Sigmoid colon (tissue), 7 donors: ENCODE results near the gene DCC. TPM values are rescaled to one million over a fixed set of nuclear protein-coding genes. Genes with fewer than 3 reads are reported as not detected.

Experiments
- DNase-seq: peaks from one replicate; pipeline ENCODE4 v3.0.0-alpha.2; 2019
- H3K27ac ChIP-seq, 4 donors: fragments of 200-600 bp; sonication (generic); one replicate each; pipeline ENCODE4 v1.5.1; 2016 to 2019; ENCODE audit warnings: mild to moderate bottlenecking in 1 of 4
- H3K27me3 ChIP-seq, 3 donors: fragments of 200-600 bp; sonication (generic); one replicate each; pipeline ENCODE4 v1.5.1; 2019; ENCODE audit warnings: mild to moderate bottlenecking in 1 of 3
- H3K36me3 ChIP-seq, 4 donors: fragments of 200-600 bp; sonication (generic); one replicate each; pipeline ENCODE4 v1.5.1; 2016 to 2019
- H3K4me1 ChIP-seq, 4 donors: fragments of 200-600 bp; sonication (generic); one replicate each; pipeline ENCODE4 v1.5.1; 2017 to 2019
- H3K4me3 ChIP-seq, 4 donors: fragments of 200-600 bp; sonication (generic); one replicate each; pipeline ENCODE4 v1.5.1; 2017 to 2019; ENCODE audit warnings: mild to moderate bottlenecking in 2 of 4, moderate library complexity in 1 of 4
- H3K9me3 ChIP-seq, 4 donors: fragments of 200-600 bp in 3 of 4; sonication (generic) in 3 of 4; one replicate each; pipeline versions ENCODE4 v1.5.1 to v1.6.1; 2013 to 2019
- EP300 ChIP-seq, 4 donors: sonication (generic); formaldehyde crosslinking; IDR thresholded peaks; one replicate each; pipeline ENCODE4 v1.6.1; 2017; ENCODE audit warnings: antibody characterized with exemption in 4 of 4
- POLR2A ChIP-seq, 2 donors: fragments of 450-650 bp; IDR thresholded peaks; one replicate each; pipeline ENCODE4 v1.6.1; 2016; ENCODE audit warnings: antibody characterized with exemption in 2 of 2, mild to moderate bottlenecking in 2 of 2, moderate library complexity in 2 of 2
- POLR2AphosphoS5 ChIP-seq, 4 donors: sonication (generic); formaldehyde crosslinking; IDR thresholded peaks; one replicate each; pipeline ENCODE4 v1.6.1; 2017; ENCODE audit warnings: antibody characterized with exemption in 4 of 4
- WGBS, 2 donors: extraction: QIAGEN DNeasy Blood & Tissue Kit; methylation state at CpG; one replicate each; pipeline ENCODE4 v1.1.7; 2013; 5-methylcytosine and 5-hydroxymethylcytosine counted together
- intact Hi-C: fragments of 100-400 bp; cut with DNase I; formaldehyde crosslinking; loops from one replicate; pipeline ENCODE4 v1.15.1; 2023
- polyA plus RNA-seq, 3 donors: library from polyadenylated mRNA; stranded (reverse); fragments of 200-250 nt; gene quantifications; one replicate each; pipeline ENCODE4 v1.2.3, GENCODE V29; 2013
- total RNA-seq, 4 donors: library from RNA; depleted of rRNA; stranded (reverse); fragments of >200 nt; gene quantifications; one replicate each; pipeline ENCODE4 v1.1.0, GENCODE V29; 2016
- TF ChIP-seq, protein P1 (sequence below), 4 experiments: fragments of 450-650 bp in 3 of 4; fragments of 200-600 bp in 1 of 4; IDR thresholded peaks; one replicate each; pipeline ENCODE4 v1.5.1; 2016 to 2019; ENCODE audit warnings: antibody characterized with exemption in 4 of 4, mild to moderate bottlenecking in 3 of 4, moderate library complexity in 2 of 4
- donor health status: healthy with polysubstance abuse.
- donor health status: Bipolar disorder and iron deficiency.
- donor health status: healthy.

The DCC gene
- total and polyA plus RNA-seq, 7 donors = 0.04 to 0.83 (median 0.36) TPM; not detected in 2

DNA sequence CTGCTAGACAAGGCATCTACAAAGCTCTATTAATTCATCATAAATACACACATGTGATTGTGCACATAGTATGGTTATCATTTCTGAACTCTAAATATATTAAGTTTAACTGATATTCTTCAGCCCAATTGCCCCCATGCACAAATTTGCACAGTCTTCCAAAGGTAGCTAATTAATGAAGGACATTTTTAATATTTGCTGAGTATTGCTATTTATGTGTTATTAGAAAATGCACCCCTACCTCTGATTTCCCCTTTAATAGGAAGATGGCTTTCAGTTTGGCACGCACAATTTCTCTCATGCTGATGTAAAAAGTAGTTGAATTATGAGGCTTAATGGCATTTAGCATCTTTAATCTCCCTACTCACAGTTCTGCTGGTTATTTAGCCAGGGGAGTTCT, 242.1 kb downstream of the DCC start:
- TF ChIP-seq, protein P1, sequence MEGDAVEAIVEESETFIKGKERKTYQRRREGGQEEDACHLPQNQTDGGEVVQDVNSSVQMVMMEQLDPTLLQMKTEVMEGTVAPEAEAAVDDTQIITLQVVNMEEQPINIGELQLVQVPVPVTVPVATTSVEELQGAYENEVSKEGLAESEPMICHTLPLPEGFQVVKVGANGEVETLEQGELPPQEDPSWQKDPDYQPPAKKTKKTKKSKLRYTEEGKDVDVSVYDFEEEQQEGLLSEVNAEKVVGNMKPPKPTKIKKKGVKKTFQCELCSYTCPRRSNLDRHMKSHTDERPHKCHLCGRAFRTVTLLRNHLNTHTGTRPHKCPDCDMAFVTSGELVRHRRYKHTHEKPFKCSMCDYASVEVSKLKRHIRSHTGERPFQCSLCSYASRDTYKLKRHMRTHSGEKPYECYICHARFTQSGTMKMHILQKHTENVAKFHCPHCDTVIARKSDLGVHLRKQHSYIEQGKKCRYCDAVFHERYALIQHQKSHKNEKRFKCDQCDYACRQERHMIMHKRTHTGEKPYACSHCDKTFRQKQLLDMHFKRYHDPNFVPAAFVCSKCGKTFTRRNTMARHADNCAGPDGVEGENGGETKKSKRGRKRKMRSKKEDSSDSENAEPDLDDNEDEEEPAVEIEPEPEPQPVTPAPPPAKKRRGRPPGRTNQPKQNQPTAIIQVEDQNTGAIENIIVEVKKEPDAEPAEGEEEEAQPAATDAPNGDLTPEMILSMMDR (IDR thresholded peaks at IDR 0.05) = no peak
- no peak for TF ChIP-seq POLR2A (IDR thresholded peaks at IDR 0.05)
- no peak for TF ChIP-seq POLR2AphosphoS5 (IDR thresholded peaks at IDR 0.05)
- no peak for TF ChIP-seq EP300 (IDR thresholded peaks at IDR 0.05)
- Histone ChIP-seq H3K36me3 (no peaks in the 10 kb centered on the region), H3K9me3 (no peaks in the 10 kb centered on the region), H3K4me3 (no peak overlapping the region), H3K27me3 (no peaks in the 10 kb centered on the region), H3K4me1 (no peaks in the 10 kb centered on the region), H3K27ac (no peak overlapping the region)
- DNase-seq = no peak
- WGBS, 2 donors = 66 to 75% methylated on average over 1 of the region's 1 CpG
- intact Hi-C loops = no loop called here

DNA sequence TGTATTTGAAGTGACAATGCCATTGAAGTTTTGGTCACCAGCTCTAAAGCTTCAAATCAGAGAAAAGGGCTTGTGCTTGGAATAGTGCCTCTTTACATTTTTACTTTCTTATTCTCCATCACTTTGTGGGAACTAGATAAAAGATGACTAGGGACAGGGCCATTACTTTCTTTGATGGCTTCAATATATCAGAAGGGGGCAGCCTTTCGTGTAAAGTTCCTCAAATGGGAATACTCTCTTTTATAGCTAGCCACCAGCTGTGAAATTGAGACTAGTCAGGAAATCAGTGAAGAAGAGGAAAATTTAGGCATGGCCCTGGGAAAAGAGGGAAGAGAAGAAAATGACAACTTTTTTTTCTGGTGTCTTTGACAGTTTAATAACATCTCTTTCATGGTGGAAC, 242.5 kb downstream of the DCC start:
- TF ChIP-seq POLR2A (IDR thresholded peaks at IDR 0.05) = no peak
- TF ChIP-seq EP300 (IDR thresholded peaks at IDR 0.05) = no peak
- TF ChIP-seq POLR2AphosphoS5 (IDR thresholded peaks at IDR 0.05) = no peak
- TF ChIP-seq, protein P1 (IDR thresholded peaks at IDR 0.05) = no peak
- Histone ChIP-seq H3K4me1 (no peaks in the 10 kb centered on the region), H3K4me3 (no peak overlapping the region), H3K27ac (no peak overlapping the region), H3K27me3 (no peaks in the 10 kb centered on the region), H3K9me3 (no peaks in the 10 kb centered on the region), H3K36me3 (no peaks in the 10 kb centered on the region)
- no peak for DNase-seq
- intact Hi-C loops = no loop called here
- WGBS, 2 donors = 17 to 27% methylated on average over 1 of the region's 1 CpG

DNA sequence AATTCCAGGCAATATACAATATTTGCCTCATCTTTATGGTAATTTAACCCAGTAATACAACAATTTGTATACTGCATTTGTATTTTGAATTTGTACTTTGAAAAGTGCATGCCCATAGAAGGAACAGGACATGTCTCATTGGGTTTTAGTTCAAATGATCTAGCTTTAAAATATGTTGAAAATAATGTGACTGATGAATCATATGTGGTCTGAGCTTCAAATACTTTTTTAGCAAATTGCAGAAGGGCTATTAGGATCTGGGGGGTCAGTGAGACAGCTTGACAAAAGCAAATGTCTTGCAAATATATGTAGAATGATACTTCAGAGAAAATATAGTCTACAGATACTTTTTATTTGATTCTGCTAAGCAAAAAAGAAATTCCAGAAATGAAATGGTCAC, 248.9 kb downstream of the DCC start:
- no peaks in the 10 kb centered on the region for H3K27me3 ChIP-seq
- no peak for TF ChIP-seq POLR2A (IDR thresholded peaks at IDR 0.05)
- no peak for TF ChIP-seq POLR2AphosphoS5 (IDR thresholded peaks at IDR 0.05)
- no peak for TF ChIP-seq EP300 (IDR thresholded peaks at IDR 0.05)
- TF ChIP-seq, protein P1 (IDR thresholded peaks at IDR 0.05) = no peak
- no peaks in the 10 kb centered on the region for H3K4me1 ChIP-seq
- intact Hi-C loops = no loop called here
- H3K36me3 ChIP-seq = no peaks in the 10 kb centered on the region
- H3K4me3 ChIP-seq = no peak overlapping the region
- H3K9me3 ChIP-seq = no peaks in the 10 kb centered on the region
- no peak for DNase-seq
- no peak overlapping the region for H3K27ac ChIP-seq

DNA sequence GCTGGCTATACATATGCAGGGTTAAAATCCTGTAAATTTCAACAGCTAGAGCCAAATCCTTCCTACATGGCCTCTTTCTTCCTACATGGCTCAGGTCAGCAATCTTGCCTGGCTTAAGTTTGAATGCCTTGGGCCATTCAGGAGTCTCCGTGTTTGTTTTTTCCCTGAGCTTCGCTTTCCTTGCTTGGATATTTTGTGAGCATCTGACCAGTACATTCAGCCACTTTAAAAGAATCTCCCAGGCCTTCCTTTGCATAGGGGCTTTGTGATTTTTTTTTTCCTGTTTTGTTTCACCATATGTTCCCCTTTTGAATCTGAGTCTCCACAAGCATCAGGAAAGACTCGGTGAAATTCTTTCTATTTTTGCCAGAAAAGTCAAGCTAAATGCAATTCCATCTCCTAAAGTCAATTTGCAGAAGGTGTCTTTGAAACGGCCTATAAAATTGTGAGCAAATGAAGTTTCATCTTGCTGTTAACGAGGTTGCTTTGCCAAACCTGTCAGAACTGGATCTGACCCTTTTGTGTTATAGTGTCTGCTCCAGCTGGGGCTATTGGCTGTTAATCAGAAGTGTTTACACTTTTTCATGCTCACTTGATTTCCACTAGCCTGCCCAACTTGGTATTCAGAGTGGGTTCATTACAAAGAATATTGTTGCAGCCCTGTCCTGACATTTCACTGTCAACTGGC, 256.9 kb downstream of the DCC start:
- Histone ChIP-seq H3K9me3 (no peaks in the 10 kb centered on the region), H3K27ac (no peak overlapping the region), H3K27me3 (no peaks in the 10 kb centered on the region), H3K4me3 (no peak overlapping the region), H3K36me3 (no peaks in the 10 kb centered on the region), H3K4me1 (no peaks in the 10 kb centered on the region)
- no peak for DNase-seq
- WGBS, 2 donors = 50 to 51% methylated on average over 5 of the region's 5 CpGs
- no peak for TF ChIP-seq POLR2AphosphoS5 (IDR thresholded peaks at IDR 0.05)
- no peak for TF ChIP-seq POLR2A (IDR thresholded peaks at IDR 0.05)
- intact Hi-C loops = no loop called here

DNA sequence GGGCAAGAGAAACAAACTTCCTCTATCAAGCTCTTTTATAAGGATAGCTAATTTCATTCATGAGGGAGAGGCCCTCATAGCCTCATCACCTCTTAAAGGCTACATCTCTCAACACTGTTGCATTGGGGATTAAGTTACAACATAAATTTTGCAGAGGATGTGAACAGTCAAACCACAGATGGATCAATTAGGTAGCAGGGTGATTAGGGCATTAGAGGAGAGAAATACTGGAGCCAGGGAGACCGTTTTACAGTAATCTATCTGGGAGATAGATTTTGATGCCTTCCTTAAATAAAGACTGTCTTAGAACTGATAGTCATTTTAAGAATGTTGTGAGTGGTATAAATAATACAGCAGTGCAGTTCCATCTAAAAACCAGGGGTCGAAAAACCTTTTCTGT, 258.9 kb downstream of the DCC start:
- DNase-seq = no peak
- Histone ChIP-seq H3K4me3 (no peak overlapping the region), H3K36me3 (no peaks in the 10 kb centered on the region), H3K27me3 (no peaks in the 10 kb centered on the region), H3K27ac (no peak overlapping the region), H3K9me3 (no peaks in the 10 kb centered on the region), H3K4me1 (no peaks in the 10 kb centered on the region)
- 65 to 72% methylated on average over 2 of the region's 2 CpGs for WGBS, 2 donors
- TF ChIP-seq EP300 (IDR thresholded peaks at IDR 0.05) (no peak), POLR2AphosphoS5 (IDR thresholded peaks at IDR 0.05) (no peak), POLR2A (IDR thresholded peaks at IDR 0.05) (no peak)
- TF ChIP-seq, protein P1 (IDR thresholded peaks at IDR 0.05) = no peak
- intact Hi-C loops = no loop called here
